Uterus (tissue), 2 donors: ENCODE measurements around the gene CLEC4A.
"Not testable (repeated sequence)": the region's sequence is repeated elsewhere in the genome, so short reads cannot be mapped to it uniquely, and the experiment has no call there.

ENCODE experiments used
- POLR2A ChIP-seq, 2 donors: fragments of 450-650 bp; IDR thresholded peaks; one replicate each; pipeline ENCODE4 v1.6.1; 2016; ENCODE audit warnings: antibody characterized with exemption in 2 of 2, mild to moderate bottlenecking in 1 of 2, moderate library complexity in 1 of 2
- TF ChIP-seq, protein P1 (sequence below), 4 experiments: fragments of 200-600 bp in 2 of 4; fragments of 450-650 bp in 2 of 4; sonication (generic) in 2 of 4; IDR thresholded peaks; one replicate each; pipeline ENCODE4 v1.5.1; 2016 to 2019; ENCODE audit warnings: antibody characterized with exemption in 4 of 4, mild to moderate bottlenecking in 2 of 4, moderate library complexity in 1 of 4

DNA sequence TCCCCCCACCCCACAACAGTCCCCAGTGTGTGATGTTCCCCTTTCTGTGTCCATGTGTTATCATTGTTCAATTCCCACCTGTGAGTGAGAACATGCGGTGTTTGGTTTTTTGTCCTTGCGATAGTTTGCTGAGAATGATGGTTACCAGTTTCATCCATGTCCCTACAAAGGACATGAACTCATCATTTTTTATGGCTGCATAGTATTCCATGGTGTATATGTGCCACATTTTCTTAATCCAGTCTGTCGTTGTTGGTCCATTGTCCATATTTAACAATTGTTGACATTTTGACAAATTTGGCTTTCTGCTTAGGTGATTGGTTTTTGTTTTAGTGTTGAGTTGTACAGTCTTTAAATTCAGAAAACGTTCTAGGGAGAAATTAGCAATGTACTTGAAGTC is 10.3 kb upstream of the CLEC4A start:
- TF ChIP-seq, protein P1, sequence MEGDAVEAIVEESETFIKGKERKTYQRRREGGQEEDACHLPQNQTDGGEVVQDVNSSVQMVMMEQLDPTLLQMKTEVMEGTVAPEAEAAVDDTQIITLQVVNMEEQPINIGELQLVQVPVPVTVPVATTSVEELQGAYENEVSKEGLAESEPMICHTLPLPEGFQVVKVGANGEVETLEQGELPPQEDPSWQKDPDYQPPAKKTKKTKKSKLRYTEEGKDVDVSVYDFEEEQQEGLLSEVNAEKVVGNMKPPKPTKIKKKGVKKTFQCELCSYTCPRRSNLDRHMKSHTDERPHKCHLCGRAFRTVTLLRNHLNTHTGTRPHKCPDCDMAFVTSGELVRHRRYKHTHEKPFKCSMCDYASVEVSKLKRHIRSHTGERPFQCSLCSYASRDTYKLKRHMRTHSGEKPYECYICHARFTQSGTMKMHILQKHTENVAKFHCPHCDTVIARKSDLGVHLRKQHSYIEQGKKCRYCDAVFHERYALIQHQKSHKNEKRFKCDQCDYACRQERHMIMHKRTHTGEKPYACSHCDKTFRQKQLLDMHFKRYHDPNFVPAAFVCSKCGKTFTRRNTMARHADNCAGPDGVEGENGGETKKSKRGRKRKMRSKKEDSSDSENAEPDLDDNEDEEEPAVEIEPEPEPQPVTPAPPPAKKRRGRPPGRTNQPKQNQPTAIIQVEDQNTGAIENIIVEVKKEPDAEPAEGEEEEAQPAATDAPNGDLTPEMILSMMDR (IDR thresholded peaks at IDR 0.05) = not testable (repeated sequence)
- TF ChIP-seq POLR2A (IDR thresholded peaks at IDR 0.05) = not testable (repeated sequence)
